RWPE1 (cell line): ENCODE results near the gene MAL.

Experiments used
- CTCF ChIA-PET: fragments of 350-600 bp; sonication (Branson Sonifier 250); formaldehyde crosslinking; extraction: SDS; loops from one replicate; lab custom pipeline; 2021; lab: Yijun Ruan, JAX
- POLR2A ChIA-PET: fragments of 400-600 bp; formaldehyde crosslinking; extraction: SDS; loops from one replicate; lab custom pipeline; 2020; ENCODE audit warnings: antibody characterized with exemption; ENCODE audit not compliant: low non-redundant PET; lab: Yijun Ruan, JAX
- DNase-seq: peaks from one replicate; pipeline ENCODE4 v3.0.0; 2012; ENCODE audit warnings: low spot score
- H3K27ac ChIP-seq: fragments of 450-650 bp; 2 replicates; pipeline ENCODE4 v1.5.1; 2017
- CTCF ChIP-seq: fragments of 450-650 bp; conservative IDR thresholded peaks from 2 replicates; pipeline ENCODE4 v1.5.1; 2017; ENCODE audit warnings: low read depth, mild to moderate bottlenecking

Gene MAL

GRCh38 chr2:95058466-95058988 lies 33.0 kb downstream of the MAL start:
- DNase-seq: no peak
- POLR2A ChIA-PET: no interaction called here
- CTCF ChIA-PET: interaction anchor here (1.1 kb wide), 1 partner anchor 24 kb away, joined by 3 read pairs; no protein-coding TSS in a partner anchor

GRCh38 chr2:95058989-95059641 lies 33.6 kb downstream of the MAL start:
- no peak for DNase-seq
- TF ChIP-seq CTCF: no peak
- no peak overlapping the region for H3K27ac ChIP-seq
- ChIA-PET CTCF (no interaction called here), POLR2A (no interaction called here)

More at GRCh38 chr2:95058466-95058988, 33.0 kb downstream of the MAL start:
- no peak overlapping the region for H3K27ac ChIP-seq
- TF ChIP-seq CTCF: no peak

GRCh38 chr2:95059656-95060370 lies 34.3 kb downstream of the MAL start:
- DNase-seq: no peak
- CTCF ChIA-PET: no interaction called here
- TF ChIP-seq CTCF: no peak
- no peak overlapping the region for H3K27ac ChIP-seq
- POLR2A ChIA-PET: no interaction called here

GRCh38 chr2:95060446-95061118 lies 35.1 kb downstream of the MAL start:
- ChIA-PET CTCF (no interaction called here), POLR2A (no interaction called here)
- no peak for TF ChIP-seq CTCF
- no peak overlapping the region for H3K27ac ChIP-seq
- DNase-seq: no peak

- POLR2A ChIA-PET: no interaction called here
- DNase-seq: no peak
- CTCF ChIA-PET: no interaction called here
- no peak for TF ChIP-seq CTCF
- no peak overlapping the region for H3K27ac ChIP-seq
Measured at GRCh38 chr2:95061119-95061512, 35.6 kb downstream of the MAL start.

- no peak for DNase-seq
- TF ChIP-seq CTCF: no peak
- no peak overlapping the region for H3K27ac ChIP-seq
- POLR2A ChIA-PET: no interaction called here
- CTCF ChIA-PET: interaction anchor here (1.2 to 3.0 kb wide), 2 partner anchors 8 to 15 kb away, joined by 5 to 12 read pairs; no protein-coding TSS in a partner anchor
Measured at GRCh38 chr2:95061601-95062183, 36.2 kb downstream of the MAL start.
